Neural cell (in vitro differentiated cells): Measurements from ENCODE around the gene RCBTB2. TPM values are rescaled to one million over a fixed set of nuclear protein-coding genes. Genes with fewer than 3 reads are reported as not detected.

ENCODE experiments used
- H2AFZ ChIP-seq: fragments of 200-600, 300-800 bp; sonication (generic), shearing (Covaris generic); 2 replicates; pipeline ENCODE4 v1.6.0; 2014; ENCODE audit warnings: low read depth, mild to moderate bottlenecking, antibody characterized with exemption, low read length, moderate library complexity
- H3F3A ChIP-seq: fragments of 200-600 bp; shearing (Covaris generic); 2 replicates; pipeline ENCODE4 v1.6.1; 2016; ENCODE audit warnings: mild to moderate bottlenecking, moderate library complexity, mixed read lengths, antibody characterized with exemption, low read length; ENCODE audit not compliant: insufficient read depth, poor library complexity, severe bottlenecking
- H3K27ac ChIP-seq: fragments of 200-600, 300-800 bp; sonication (generic), shearing (Covaris generic); 2 replicates; pipeline ENCODE4 v1.5.1; 2014; ENCODE audit warnings: mild to moderate bottlenecking, low read length, moderate library complexity
- H3K27me3 ChIP-seq: fragments of 300-800, 200-600 bp; sonication (generic), shearing (Covaris generic); 2 replicates; pipeline ENCODE4 v1.6.0; 2014; ENCODE audit warnings: mild to moderate bottlenecking, low read depth, low read length, moderate library complexity; ENCODE audit not compliant: insufficient read depth
- H3K36me3 ChIP-seq: fragments of 300-800, 200-600 bp; sonication (generic), shearing (Covaris generic); 2 replicates; pipeline ENCODE4 v1.5.1; 2014; ENCODE audit warnings: mild to moderate bottlenecking, antibody characterized with exemption, low read length, moderate library complexity; ENCODE audit not compliant: insufficient read depth
- H3K4me2 ChIP-seq: fragments of 300-800, 200-600 bp; sonication (generic), shearing (Covaris generic); 2 replicates; pipeline ENCODE4 v1.6.0; 2014; ENCODE audit warnings: mild to moderate bottlenecking, low read length
- H3K4me3 ChIP-seq: fragments of 300-800, 200-600 bp; sonication (generic), shearing (Covaris generic); 2 replicates; pipeline ENCODE4 v1.5.1; 2014; ENCODE audit warnings: mild to moderate bottlenecking, low read length, moderate library complexity
- H3K79me2 ChIP-seq: fragments of 200-600 bp; shearing (Covaris generic); replicated peaks from 2 replicates; pipeline ENCODE4 v1.6.0; 2014; ENCODE audit warnings: mild to moderate bottlenecking, low read length, moderate library complexity; ENCODE audit not compliant: insufficient read depth
- H3K9ac ChIP-seq: fragments of 300-800, 200-600 bp; sonication (generic), shearing (Covaris generic); 2 replicates; pipeline ENCODE4 v1.6.1; 2016; ENCODE audit warnings: mild to moderate bottlenecking, low read length, mixed read lengths
- H3K9me2 ChIP-seq: fragments of 200-600 bp; shearing (Covaris generic); 2 replicates; pipeline ENCODE4 v1.6.1; 2016; ENCODE audit warnings: mild to moderate bottlenecking, low read length, mixed read lengths; ENCODE audit not compliant: insufficient read depth
- H3K9me3 ChIP-seq: fragments of 200-600, 300-800 bp; sonication (generic), shearing (Covaris generic); 2 replicates; pipeline ENCODE4 v1.6.1; 2016; ENCODE audit warnings: mild to moderate bottlenecking, mixed run types, low read length, moderate library complexity, mixed read lengths
- H4K20me1 ChIP-seq: fragments of 200-600 bp; shearing (Covaris generic); 2 replicates; pipeline ENCODE4 v1.6.1; 2016; ENCODE audit warnings: mild to moderate bottlenecking, mixed run types; ENCODE audit not compliant: insufficient read depth
- EP300 ChIP-seq: fragments of 450-650 bp; conservative IDR thresholded peaks from 2 replicates; pipeline ENCODE4 v1.6.1; 2014; ENCODE audit warnings: antibody characterized with exemption, mild to moderate bottlenecking, moderate library complexity; ENCODE audit not compliant: poor library complexity, severe bottlenecking
- EZH2 ChIP-seq: fragments of 200-600, 300-800 bp; shearing (Covaris generic), sonication (generic); IDR thresholded peaks from 2 replicates; pipeline ENCODE4 v1.6.1; 2014; ENCODE audit warnings: antibody characterized with exemption, low read length, borderline replicate concordance, mild to moderate bottlenecking; ENCODE audit not compliant: insufficient read depth, poor library complexity, severe bottlenecking
- MXI1 ChIP-seq: fragments of 450-650 bp; conservative IDR thresholded peaks from 2 replicates; pipeline ENCODE4 v1.6.1; 2014; ENCODE audit warnings: antibody characterized with exemption, mild to moderate bottlenecking; ENCODE audit not compliant: poor library complexity, severe bottlenecking
- POLR2AphosphoS5 ChIP-seq: IDR thresholded peaks from 2 replicates; pipeline ENCODE4 v1.6.1; 2012
- RAD21 ChIP-seq: fragments of 450-650 bp; conservative IDR thresholded peaks from 2 replicates; pipeline ENCODE4 v1.6.1; 2014; ENCODE audit warnings: antibody characterized with exemption, mild to moderate bottlenecking, moderate library complexity
- SMC3 ChIP-seq: fragments of 450-650 bp; conservative IDR thresholded peaks from 2 replicates; pipeline ENCODE4 v1.6.1; 2014; ENCODE audit warnings: antibody characterized with exemption, mild to moderate bottlenecking, moderate library complexity; ENCODE audit not compliant: poor library complexity
- TAF1 ChIP-seq: IDR thresholded peaks from 2 replicates; pipeline ENCODE4 v1.6.1; 2012; ENCODE audit warnings: low read depth
- polyA plus RNA-seq: library from polyadenylated mRNA; depleted of rRNA; stranded (reverse); fragments of >200 nt; gene quantifications from 2 replicates; pipeline ENCODE4 v1.2.3, GENCODE V29; 2014
- TF ChIP-seq, protein P1 (sequence below): IDR thresholded peaks from 2 replicates; pipeline ENCODE4 v1.6.1; 2012; ENCODE audit warnings: borderline replicate concordance
- TF ChIP-seq, protein P2 (sequence below): fragments of 450-650 bp; IDR thresholded peaks from 2 replicates; pipeline ENCODE4 v1.5.1; 2014; ENCODE audit warnings: antibody characterized with exemption, mild to moderate bottlenecking, moderate library complexity; ENCODE audit not compliant: poor library complexity, severe bottlenecking

RCBTB2 gene
- polyA plus RNA-seq, 1 donor from 2014 or later: 19.0 TPM

DNA sequence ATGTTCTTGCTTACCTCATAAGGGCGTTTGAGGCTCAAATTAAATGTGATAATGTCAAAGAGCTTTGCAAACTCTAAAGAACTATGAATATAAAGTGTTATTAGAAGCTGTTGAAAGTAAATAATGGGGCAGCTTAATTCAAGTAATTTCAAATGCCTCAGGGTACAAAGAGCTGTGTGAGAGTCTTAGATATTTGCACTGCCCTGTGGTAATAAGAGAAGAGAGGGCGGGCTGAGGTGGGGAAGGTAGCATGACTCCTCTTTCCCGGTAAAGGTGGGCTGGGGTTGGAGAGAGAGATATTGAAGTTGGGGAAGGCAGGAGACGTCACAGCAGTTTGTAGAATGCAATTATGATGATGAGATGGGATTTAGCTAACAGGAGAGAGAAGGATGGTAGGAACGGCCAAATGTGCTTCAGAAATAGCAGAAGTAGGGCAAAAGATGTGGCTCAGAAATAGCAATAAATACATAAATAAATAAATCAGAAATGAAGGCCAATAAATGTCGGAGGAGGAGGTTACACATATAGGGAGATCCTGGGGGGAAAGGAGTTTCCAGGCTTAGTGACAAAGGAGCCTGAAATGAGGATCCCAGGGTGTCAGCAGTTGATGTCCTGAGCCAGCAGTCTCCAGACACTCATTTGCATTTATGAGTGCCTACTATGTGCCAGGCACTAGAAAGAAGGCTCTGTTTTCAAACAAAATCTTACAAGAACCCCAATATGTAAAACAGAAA is 35.7 kb upstream of the RCBTB2 start:
- TF ChIP-seq TAF1 (no peak), SMC3 (no peak), RAD21 (no peak), EZH2 (no peak), POLR2AphosphoS5 (no peak), EP300 (no peak), MXI1 (no peak)
- TF ChIP-seq, protein P1, sequence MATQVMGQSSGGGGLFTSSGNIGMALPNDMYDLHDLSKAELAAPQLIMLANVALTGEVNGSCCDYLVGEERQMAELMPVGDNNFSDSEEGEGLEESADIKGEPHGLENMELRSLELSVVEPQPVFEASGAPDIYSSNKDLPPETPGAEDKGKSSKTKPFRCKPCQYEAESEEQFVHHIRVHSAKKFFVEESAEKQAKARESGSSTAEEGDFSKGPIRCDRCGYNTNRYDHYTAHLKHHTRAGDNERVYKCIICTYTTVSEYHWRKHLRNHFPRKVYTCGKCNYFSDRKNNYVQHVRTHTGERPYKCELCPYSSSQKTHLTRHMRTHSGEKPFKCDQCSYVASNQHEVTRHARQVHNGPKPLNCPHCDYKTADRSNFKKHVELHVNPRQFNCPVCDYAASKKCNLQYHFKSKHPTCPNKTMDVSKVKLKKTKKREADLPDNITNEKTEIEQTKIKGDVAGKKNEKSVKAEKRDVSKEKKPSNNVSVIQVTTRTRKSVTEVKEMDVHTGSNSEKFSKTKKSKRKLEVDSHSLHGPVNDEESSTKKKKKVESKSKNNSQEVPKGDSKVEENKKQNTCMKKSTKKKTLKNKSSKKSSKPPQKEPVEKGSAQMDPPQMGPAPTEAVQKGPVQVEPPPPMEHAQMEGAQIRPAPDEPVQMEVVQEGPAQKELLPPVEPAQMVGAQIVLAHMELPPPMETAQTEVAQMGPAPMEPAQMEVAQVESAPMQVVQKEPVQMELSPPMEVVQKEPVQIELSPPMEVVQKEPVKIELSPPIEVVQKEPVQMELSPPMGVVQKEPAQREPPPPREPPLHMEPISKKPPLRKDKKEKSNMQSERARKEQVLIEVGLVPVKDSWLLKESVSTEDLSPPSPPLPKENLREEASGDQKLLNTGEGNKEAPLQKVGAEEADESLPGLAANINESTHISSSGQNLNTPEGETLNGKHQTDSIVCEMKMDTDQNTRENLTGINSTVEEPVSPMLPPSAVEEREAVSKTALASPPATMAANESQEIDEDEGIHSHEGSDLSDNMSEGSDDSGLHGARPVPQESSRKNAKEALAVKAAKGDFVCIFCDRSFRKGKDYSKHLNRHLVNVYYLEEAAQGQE: no peak
- TF ChIP-seq, protein P2, sequence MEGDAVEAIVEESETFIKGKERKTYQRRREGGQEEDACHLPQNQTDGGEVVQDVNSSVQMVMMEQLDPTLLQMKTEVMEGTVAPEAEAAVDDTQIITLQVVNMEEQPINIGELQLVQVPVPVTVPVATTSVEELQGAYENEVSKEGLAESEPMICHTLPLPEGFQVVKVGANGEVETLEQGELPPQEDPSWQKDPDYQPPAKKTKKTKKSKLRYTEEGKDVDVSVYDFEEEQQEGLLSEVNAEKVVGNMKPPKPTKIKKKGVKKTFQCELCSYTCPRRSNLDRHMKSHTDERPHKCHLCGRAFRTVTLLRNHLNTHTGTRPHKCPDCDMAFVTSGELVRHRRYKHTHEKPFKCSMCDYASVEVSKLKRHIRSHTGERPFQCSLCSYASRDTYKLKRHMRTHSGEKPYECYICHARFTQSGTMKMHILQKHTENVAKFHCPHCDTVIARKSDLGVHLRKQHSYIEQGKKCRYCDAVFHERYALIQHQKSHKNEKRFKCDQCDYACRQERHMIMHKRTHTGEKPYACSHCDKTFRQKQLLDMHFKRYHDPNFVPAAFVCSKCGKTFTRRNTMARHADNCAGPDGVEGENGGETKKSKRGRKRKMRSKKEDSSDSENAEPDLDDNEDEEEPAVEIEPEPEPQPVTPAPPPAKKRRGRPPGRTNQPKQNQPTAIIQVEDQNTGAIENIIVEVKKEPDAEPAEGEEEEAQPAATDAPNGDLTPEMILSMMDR: no peak
- Histone ChIP-seq H3K79me2 (no peaks in the 10 kb centered on the region), H3K9me3 (no peaks in the 10 kb centered on the region), H2AFZ (no peak overlapping the region), H3K9me2 (no peaks in the 10 kb centered on the region), H4K20me1 (no peaks in the 10 kb centered on the region), H3F3A (no peaks in the 10 kb centered on the region), H3K4me2 (no peak overlapping the region), H3K4me3 (no peak overlapping the region), H3K9ac (no peak overlapping the region), H3K27ac (no peak overlapping the region), H3K27me3 (no peaks in the 10 kb centered on the region), H3K36me3 (no peaks in the 10 kb centered on the region)

DNA sequence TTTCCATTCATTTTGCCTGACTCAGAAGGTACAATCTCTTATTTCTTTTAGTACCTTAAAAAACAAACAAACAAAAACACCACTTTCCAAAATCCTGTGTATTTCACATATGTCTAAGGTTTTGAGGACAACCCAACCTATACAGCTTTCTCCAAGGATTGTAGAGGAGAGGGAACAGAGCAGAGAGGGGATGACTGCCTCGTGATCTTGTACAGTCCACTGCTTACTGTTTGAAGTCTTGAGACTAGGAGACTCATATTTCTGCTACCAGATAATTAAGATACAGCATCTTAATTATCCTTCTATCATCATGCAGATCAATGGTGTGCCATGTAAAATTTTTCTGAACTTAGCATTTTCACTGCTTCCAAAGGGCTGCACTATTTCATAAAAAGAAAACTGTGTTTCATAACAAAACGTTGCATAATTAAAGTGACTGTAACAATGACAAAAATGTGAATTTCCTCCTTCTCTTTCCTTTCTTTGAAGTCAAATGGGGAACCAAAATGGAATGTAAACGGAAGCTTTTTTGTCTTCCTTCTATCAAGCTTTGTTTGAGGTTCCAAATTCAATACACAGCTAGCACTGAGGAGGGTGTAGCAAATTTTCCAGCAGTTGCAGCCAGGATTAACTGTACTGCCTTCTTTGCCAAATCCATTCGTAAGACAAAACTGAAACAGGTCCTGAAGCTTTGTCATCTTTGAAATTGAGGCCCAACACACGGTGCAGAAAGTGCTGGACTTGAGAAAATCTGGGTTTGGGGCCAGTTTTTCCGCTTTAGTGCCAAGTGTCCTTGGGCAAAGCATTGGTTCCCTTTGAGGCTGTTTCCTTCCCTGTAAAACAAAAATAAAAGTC is 34.9 kb upstream of the RCBTB2 start:
- Histone ChIP-seq H3K27ac (no peak overlapping the region), H3K4me2 (no peak overlapping the region), H2AFZ (no peak overlapping the region), H3F3A (no peaks in the 10 kb centered on the region), H3K27me3 (no peaks in the 10 kb centered on the region), H4K20me1 (no peaks in the 10 kb centered on the region), H3K4me3 (no peak overlapping the region), H3K9ac (no peak overlapping the region), H3K9me3 (no peaks in the 10 kb centered on the region), H3K9me2 (no peaks in the 10 kb centered on the region), H3K79me2 (no peaks in the 10 kb centered on the region), H3K36me3 (no peaks in the 10 kb centered on the region)
- TF ChIP-seq TAF1: no peak
- TF ChIP-seq EZH2: no peak
- no peak for TF ChIP-seq RAD21
- TF ChIP-seq SMC3: no peak
- TF ChIP-seq, protein P2: no peak
- TF ChIP-seq MXI1: no peak
- no peak for TF ChIP-seq EP300
- TF ChIP-seq POLR2AphosphoS5: no peak
- TF ChIP-seq, protein P1: no peak
